Sigmoid colon (tissue), 7 donors: ENCODE results near the gene EFNA3. TPM values are rescaled to one million over a fixed set of nuclear protein-coding genes. Genes with fewer than 3 reads are reported as not detected.
A peak's percentile ranks its signal among the peaks of the same experiment; 100 is the strongest.

Experiments
- DNase-seq: peaks from one replicate; pipeline ENCODE4 v3.0.0-alpha.2; 2019
- H3K27ac ChIP-seq, 4 donors: fragments of 200-600 bp; sonication (generic); one replicate each; pipeline ENCODE4 v1.5.1; 2016 to 2019; ENCODE audit warnings: mild to moderate bottlenecking in 1 of 4
- H3K27me3 ChIP-seq, 3 donors: fragments of 200-600 bp; sonication (generic); one replicate each; pipeline ENCODE4 v1.5.1; 2019; ENCODE audit warnings: mild to moderate bottlenecking in 1 of 3
- H3K36me3 ChIP-seq, 4 donors: fragments of 200-600 bp; sonication (generic); one replicate each; pipeline ENCODE4 v1.5.1; 2016 to 2019
- H3K4me1 ChIP-seq, 4 donors: fragments of 200-600 bp; sonication (generic); one replicate each; pipeline ENCODE4 v1.5.1; 2017 to 2019
- H3K4me3 ChIP-seq, 4 donors: fragments of 200-600 bp; sonication (generic); one replicate each; pipeline ENCODE4 v1.5.1; 2017 to 2019; ENCODE audit warnings: mild to moderate bottlenecking in 2 of 4, moderate library complexity in 1 of 4
- H3K9me3 ChIP-seq, 4 donors: fragments of 200-600 bp in 3 of 4; sonication (generic) in 3 of 4; one replicate each; pipeline versions ENCODE4 v1.5.1 to v1.6.1; 2013 to 2019
- CTCF ChIP-seq, 4 experiments: fragments of 450-650 bp in 3 of 4; fragments of 200-600 bp in 1 of 4; IDR thresholded peaks; one replicate each; pipeline ENCODE4 v1.5.1; 2016 to 2019; ENCODE audit warnings: antibody characterized with exemption in 4 of 4, mild to moderate bottlenecking in 3 of 4, moderate library complexity in 2 of 4
- EP300 ChIP-seq, 4 donors: sonication (generic); formaldehyde crosslinking; IDR thresholded peaks; one replicate each; pipeline ENCODE4 v1.6.1; 2017; ENCODE audit warnings: antibody characterized with exemption in 4 of 4
- POLR2A ChIP-seq, 2 donors: fragments of 450-650 bp; IDR thresholded peaks; one replicate each; pipeline ENCODE4 v1.6.1; 2016; ENCODE audit warnings: antibody characterized with exemption in 2 of 2, mild to moderate bottlenecking in 2 of 2, moderate library complexity in 2 of 2
- POLR2AphosphoS5 ChIP-seq, 4 donors: sonication (generic); formaldehyde crosslinking; IDR thresholded peaks; one replicate each; pipeline ENCODE4 v1.6.1; 2017; ENCODE audit warnings: antibody characterized with exemption in 4 of 4
- WGBS, 2 donors: extraction: QIAGEN DNeasy Blood & Tissue Kit; methylation state at CpG; one replicate each; pipeline ENCODE4 v1.1.7; 2013; 5-methylcytosine and 5-hydroxymethylcytosine counted together
- intact Hi-C: fragments of 100-400 bp; cut with DNase I; formaldehyde crosslinking; loops from one replicate; pipeline ENCODE4 v1.15.1; 2023
- polyA plus RNA-seq, 3 donors: library from polyadenylated mRNA; stranded (reverse); fragments of 200-250 nt; gene quantifications; one replicate each; pipeline ENCODE4 v1.2.3, GENCODE V29; 2013
- total RNA-seq, 4 donors: library from RNA; depleted of rRNA; stranded (reverse); fragments of >200 nt; gene quantifications; one replicate each; pipeline ENCODE4 v1.1.0, GENCODE V29; 2016
- donor health status: healthy with polysubstance abuse.
- donor health status: Bipolar disorder and iron deficiency.
- donor health status: healthy.

The EFNA3 gene
- total RNA-seq (1 to 10 TPM in 3 of 4 donors, under 1 TPM in 1; 0.27 to 3.0 (median 1.9) TPM), polyA plus RNA-seq (1 to 10 TPM; 8.4 to 9.0 (median 8.5) TPM)

GRCh38 chr1:155078469-155079209 is at the start of gene EFNA3:
TSS of gene EFNA3 (plus strand) at chr1:155078837. CDS start at chr1:155078942, 105 bp downstream.
- no peaks in the 10 kb centered on the region for H3K9me3 ChIP-seq
- peak; percentile 79 for DNase-seq
- H3K27me3 ChIP-seq: peaks cover 44 to 50% (median 48%) of the 10 kb centered on the region in 3 donors
- 1 to 2% methylated on average over 59 of the region's 59 CpGs for WGBS, 2 donors
- no peaks in the 10 kb centered on the region for H3K36me3 ChIP-seq
- TF ChIP-seq EP300 (IDR thresholded peaks at IDR 0.05): no peak
- intact Hi-C loops: no loop called here
- H3K27ac ChIP-seq: no peak within 1 kb of the TSS
- peak within 1 kb of the TSS in 3 of 4 donors; percentile 27 to 52 (median 50) for H3K4me3 ChIP-seq
- H3K4me1 ChIP-seq: peaks cover 0 to 45% (median 42%) of the 10 kb centered on the region in 4 donors

- no peaks in the 10 kb centered on the region for H3K36me3 ChIP-seq
- no peaks in the 10 kb centered on the region for H3K4me1 ChIP-seq
- no peak for TF ChIP-seq CTCF (IDR thresholded peaks at IDR 0.05)
- 87 to 88% methylated on average over 16 of the region's 16 CpGs for WGBS, 2 donors
- intact Hi-C loops: no loop called here
- no peak for DNase-seq
- no peaks in the 10 kb centered on the region for H3K9me3 ChIP-seq
- H3K4me3 ChIP-seq: no peak overlapping the region
- no peaks in the 10 kb centered on the region for H3K27me3 ChIP-seq
- H3K27ac ChIP-seq: no peak overlapping the region
Measured at GRCh38 chr1:155029513-155030242, 49.0 kb upstream of the EFNA3 start.

GRCh38 chr1:155030243-155030795 is 48.3 kb upstream of the EFNA3 start:
- TF ChIP-seq EP300 (IDR thresholded peaks at IDR 0.05): no peak
- TF ChIP-seq POLR2AphosphoS5 (IDR thresholded peaks at IDR 0.05): no peak
- no peak for TF ChIP-seq POLR2A (IDR thresholded peaks at IDR 0.05)
- TF ChIP-seq CTCF (IDR thresholded peaks at IDR 0.05): no peak
- intact Hi-C loops: no loop called here

GRCh38 chr1:155030899-155031298 is 47.7 kb upstream of the EFNA3 start:
- 84 to 90% methylated on average over 11 of the region's 11 CpGs for WGBS, 2 donors
- Histone ChIP-seq H3K27ac (no peak overlapping the region), H3K4me1 (no peaks in the 10 kb centered on the region), H3K4me3 (no peak overlapping the region), H3K9me3 (no peaks in the 10 kb centered on the region), H3K27me3 (no peaks in the 10 kb centered on the region), H3K36me3 (no peaks in the 10 kb centered on the region)
- DNase-seq: no peak
- TF ChIP-seq EP300 (IDR thresholded peaks at IDR 0.05): no peak
- no peak for TF ChIP-seq CTCF (IDR thresholded peaks at IDR 0.05)
- TF ChIP-seq POLR2A (IDR thresholded peaks at IDR 0.05): no peak
- no peak for TF ChIP-seq POLR2AphosphoS5 (IDR thresholded peaks at IDR 0.05)
- intact Hi-C loops: no loop called here

More at GRCh38 chr1:155030243-155030795, 48.3 kb upstream of the EFNA3 start:
- no peaks in the 10 kb centered on the region for H3K36me3 ChIP-seq
- no peaks in the 10 kb centered on the region for H3K27me3 ChIP-seq
- DNase-seq: no peak
- no peaks in the 10 kb centered on the region for H3K4me1 ChIP-seq
- H3K9me3 ChIP-seq: no peaks in the 10 kb centered on the region
- H3K27ac ChIP-seq: no peak overlapping the region
- H3K4me3 ChIP-seq: no peak overlapping the region
- WGBS, 2 donors: 90% methylated on average over 15 of the region's 15 CpGs

- Histone ChIP-seq H3K4me1 (no peaks in the 10 kb centered on the region), H3K27me3 (no peaks in the 10 kb centered on the region), H3K27ac (no peak overlapping the region), H3K9me3 (no peaks in the 10 kb centered on the region), H3K4me3 (no peak overlapping the region), H3K36me3 (no peaks in the 10 kb centered on the region)
- intact Hi-C loops: no loop called here
- TF ChIP-seq POLR2AphosphoS5 (IDR thresholded peaks at IDR 0.05): no peak
- no peak for TF ChIP-seq EP300 (IDR thresholded peaks at IDR 0.05)
- TF ChIP-seq CTCF (IDR thresholded peaks at IDR 0.05): no peak
- no peak for TF ChIP-seq POLR2A (IDR thresholded peaks at IDR 0.05)
- no peak for DNase-seq
- 92% methylated on average over 12 of the region's 12 CpGs for WGBS, 2 donors
Measured at GRCh38 chr1:155032886-155033285, 45.8 kb upstream of the EFNA3 start.
